Kidney capillary endothelial cell (primary cell): Measurements from ENCODE around the gene UNC5A.

Experiments used
- DNase-seq: peaks from one replicate; pipeline ENCODE4 v3.0.0-alpha.2; 2018; ENCODE audit warnings: low spot score

The UNC5A gene

GRCh38 chr5:176821441-176821840 is 11.1 kb downstream of the UNC5A start:
- DNase-seq, result no peak

- no peak for DNase-seq
Measured at GRCh38 chr5:176822041-176822792, 11.9 kb downstream of the UNC5A start.

DNA sequence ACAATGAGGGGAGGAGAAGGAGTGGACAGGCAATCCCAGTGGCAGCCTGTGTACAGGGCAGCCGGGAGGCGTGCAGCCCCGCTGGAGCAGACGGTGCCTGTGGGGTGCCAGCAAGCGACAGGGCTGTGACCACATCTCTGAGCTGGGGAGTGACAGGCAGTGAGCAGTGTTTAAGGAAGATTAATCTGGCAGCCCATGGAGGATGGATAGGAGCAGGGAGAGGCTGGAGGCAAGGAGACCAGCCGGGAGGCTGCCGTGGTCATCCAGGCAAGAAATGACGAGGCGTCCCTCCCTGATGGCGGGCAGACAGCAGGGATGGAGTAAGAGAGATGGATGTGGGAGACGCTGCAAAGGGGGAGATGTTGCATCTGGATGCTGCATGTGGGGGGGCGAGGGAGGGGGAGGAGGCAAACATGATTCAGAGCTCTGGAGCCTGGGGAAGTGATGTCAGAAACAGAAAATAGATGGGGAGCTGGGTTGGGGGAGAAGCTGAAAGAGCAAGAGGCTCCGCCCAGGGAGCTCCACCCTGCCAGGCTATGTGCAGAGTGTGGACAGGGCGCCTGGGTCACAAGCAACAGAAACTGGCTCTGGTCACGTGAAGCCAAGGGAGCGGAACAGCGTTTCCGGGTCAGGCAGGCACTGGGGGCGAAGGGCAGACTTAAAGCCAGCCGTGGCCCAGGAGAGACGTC is 12.6 kb downstream of the UNC5A start:
- DNase-seq, result no peak

DNA sequence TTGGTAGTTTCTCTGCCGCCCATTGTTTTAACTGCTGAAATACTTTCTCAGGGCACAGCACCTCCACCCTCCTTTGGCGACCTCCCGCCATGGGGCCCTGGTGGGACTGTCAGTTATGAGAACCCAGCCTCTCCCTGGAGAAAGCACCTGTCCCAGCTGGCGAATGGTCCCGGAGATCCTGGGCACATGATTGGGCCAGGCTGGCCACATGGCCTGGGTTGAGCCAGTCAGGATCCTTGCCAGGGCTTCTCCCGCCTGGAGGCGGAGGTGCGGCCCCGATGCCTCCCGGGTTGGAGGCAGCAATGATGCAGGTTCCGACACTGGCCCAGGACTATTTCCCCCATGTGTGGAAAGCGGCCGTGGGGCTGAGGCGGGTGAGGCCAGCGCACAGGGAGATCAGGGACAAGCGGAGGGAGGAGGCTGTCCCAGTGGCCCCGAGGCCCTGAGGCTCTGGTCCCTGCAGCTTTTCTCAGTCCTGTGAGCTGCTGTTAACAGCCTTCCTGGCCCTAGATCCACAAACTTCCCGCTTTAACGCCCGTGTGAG is 13.6 kb downstream of the UNC5A start:
- DNase-seq, result no peak

DNA sequence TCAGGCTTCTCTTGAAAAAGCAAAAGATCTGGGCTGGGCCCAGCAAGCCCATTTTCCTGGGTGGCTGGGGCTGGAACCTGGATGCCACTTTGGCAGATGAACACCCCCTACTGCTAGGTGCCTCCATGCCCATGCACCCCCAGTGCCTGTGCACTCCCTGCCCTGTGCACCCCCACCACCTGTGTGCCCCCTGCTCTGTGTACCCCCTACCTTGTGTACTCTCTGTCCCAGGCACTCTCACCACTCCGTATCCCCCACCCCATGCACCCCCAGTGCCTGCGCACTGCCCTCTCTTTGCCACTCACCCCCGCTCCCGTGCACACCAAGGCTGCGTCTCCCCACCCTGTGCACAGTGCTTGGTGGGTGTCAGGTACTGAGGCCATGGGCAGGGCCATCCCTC is 14.2 kb downstream of the UNC5A start:
- no peak for DNase-seq

DNA sequence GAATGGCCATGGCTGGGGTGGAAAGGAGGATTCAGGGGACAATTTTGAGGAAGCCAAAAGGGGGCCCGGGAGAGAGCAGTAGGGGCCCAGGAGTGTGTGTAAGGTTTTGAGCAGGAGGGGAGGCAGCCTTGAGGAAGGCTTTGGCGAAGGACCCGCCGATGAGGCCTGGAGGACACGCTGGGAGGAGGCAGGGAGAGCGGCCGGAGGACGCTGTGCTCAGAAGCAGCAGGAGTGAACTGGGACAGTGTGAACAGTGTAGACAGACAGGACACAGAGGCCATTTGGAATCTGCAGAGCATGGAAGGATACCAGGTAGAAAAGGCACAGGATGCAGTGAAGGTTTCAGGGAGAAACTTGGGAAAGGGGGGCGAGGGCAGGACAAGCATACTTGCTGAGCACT is 14.9 kb downstream of the UNC5A start:
- DNase-seq, result no peak

DNA sequence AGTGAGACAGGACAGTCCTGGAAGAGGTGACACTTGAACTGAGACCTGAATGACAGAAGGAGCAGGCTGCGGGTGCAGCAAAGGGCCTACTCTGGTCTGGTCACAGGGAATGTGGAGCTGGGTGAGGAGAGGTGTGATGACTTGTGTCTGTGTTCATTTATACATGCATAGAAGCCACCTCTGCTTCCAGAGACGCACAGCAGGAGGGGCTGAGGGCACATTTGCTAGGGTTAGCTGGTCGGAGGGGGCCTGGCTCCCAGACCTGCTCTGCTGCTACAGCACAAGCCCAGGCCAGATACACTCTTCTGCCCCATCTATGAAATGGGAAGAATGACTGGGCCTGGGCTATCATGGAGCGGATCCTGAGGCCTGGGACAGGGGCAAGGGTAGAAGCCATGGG is 15.6 kb downstream of the UNC5A start:
- no peak for DNase-seq

DNA sequence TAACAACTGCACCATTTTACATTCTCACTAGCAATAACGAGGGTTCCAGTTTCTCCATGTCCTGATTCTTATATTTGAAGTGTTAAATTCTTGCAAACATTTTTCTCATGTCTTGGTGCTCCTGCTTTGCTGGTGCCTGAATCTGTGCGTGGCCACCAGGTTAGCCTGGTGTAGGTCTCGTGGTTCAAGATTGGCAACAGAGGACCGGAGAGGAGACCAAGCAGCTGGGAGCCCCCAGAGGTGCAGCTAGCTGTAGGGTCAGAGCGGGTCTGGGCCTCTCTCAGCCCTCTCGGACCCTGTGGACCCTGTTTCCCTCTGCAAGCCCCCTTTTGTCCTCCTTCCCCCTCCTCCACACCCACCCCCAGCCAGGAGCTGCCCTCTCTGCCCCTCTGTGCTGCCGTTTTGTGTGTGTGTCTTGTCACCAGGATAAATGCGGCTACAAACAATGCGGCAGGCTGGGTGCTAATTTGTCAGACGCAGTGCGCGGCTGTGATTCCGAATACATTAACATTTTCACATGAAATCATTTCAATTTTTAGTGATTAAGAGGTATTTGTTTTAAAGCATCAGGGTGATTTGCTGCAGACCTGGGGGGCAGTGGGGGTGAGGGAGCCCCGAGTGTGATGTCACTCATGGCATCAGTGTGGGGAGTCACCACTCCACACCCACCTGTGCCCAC is 17.5 kb downstream of the UNC5A start:
- DNase-seq, result no peak

DNA sequence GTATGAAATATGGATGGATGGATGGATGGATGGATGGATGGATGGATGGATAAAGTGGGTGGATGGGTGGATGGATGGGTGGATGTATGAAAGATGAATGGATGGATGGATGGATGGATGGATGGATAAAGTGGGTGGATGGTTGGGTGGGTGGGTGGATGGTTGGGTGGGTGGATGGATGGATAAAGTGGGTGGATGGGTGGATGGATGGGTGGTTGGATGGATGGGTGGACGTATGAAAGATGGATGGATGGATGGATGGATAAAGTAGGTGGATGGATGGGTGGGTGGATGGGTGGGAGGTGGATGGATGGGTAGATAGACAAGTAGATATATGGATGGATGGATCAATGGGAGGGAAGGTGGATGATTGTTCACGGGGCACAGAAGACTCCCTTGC is 19.0 kb downstream of the UNC5A start:
- DNase-seq, result no peak

GRCh38 chr5:176830422-176830994 is 20.1 kb downstream of the UNC5A start:
- DNase-seq, result no peak

DNA sequence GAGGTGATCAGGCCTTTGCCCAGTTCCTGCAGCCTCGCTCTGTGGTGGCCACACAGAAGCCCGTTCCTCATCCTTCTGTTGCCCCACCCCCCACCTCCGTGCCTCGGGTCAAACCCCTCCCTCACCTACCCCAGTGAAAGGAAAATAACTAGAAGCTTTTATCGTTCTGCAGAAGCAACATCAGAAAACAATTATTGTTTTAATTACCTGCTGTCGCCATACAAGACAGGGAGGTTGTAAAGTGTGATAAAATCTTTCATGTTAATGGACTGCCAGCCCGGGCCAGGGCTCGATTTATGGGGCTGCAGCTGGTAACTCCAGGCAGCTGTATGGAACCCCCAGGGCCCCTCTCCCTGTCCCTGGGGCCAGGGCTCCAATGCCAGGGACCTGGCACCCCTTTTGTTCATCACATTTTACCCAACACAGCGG is 20.6 kb downstream of the UNC5A start:
- DNase-seq, result no peak

GRCh38 chr5:176831425-176831824 is 21.1 kb downstream of the UNC5A start:
- no peak for DNase-seq

DNA sequence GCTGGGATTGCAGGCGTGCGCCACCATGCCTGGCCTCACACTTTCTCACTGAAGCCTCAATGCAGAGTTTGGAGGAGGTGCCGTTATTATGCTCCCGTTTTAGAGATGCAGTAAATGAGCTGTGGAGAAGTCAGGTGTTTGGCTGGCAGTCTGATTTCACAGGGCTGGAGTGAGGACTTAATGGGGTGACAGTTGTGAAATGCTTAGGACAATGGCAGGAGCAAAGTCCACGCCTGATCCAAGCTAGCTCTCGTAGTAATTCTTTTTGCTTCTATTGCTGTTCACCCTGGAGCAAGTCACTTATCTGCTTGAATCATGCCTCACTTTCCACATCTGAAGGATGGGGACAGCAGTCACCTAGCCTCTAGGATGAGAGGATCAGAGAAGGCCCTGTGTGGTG is 21.8 kb downstream of the UNC5A start:
- DNase-seq, result no peak

GRCh38 chr5:176833286-176833685 is 22.9 kb downstream of the UNC5A start:
- no peak for DNase-seq

GRCh38 chr5:176835918-176836317 is 25.6 kb downstream of the UNC5A start:
- no peak for DNase-seq

DNA sequence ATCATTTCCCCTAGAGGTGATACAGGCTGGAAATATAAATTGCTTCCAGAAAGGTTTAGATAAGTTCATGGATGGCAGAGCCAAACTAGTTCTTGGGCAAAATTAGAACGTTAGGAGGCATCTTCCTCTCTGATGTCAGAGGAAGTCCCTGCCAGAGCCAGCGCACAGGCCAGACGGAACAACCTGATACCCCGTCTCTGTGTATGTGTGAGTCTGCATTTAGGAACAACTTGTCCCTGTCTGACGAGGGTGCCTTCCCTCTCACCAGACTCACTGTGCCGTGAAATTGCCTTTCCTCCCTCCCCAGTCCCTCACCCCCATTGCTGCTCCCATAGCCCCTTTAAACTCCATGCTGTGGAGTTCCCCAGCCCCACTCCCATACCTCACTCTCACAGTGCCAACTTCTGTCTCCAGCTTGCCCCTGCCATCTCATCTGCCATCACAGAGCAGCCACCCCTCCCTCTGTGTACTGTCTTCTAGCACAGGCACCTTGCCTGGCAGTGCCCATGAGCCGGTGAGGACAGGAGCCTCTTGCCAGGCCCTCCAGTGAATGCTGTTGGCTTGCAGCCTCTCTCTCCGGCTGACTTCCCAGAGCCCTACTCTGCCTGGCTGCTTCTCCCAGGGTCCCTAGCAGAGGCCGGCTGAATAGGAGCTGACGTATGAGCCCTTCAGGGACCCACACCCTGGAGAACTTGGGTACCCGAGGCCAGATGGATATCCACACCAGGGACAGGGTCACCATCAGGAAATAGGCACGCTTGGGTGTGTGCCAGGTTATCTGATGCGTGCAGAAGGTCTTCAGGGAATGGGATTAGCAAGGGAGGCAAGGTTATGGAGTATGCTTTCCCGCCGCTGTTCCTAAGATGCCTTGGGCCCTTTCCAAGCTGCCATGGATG is 26.7 kb downstream of the UNC5A start:
- no peak for DNase-seq

DNA sequence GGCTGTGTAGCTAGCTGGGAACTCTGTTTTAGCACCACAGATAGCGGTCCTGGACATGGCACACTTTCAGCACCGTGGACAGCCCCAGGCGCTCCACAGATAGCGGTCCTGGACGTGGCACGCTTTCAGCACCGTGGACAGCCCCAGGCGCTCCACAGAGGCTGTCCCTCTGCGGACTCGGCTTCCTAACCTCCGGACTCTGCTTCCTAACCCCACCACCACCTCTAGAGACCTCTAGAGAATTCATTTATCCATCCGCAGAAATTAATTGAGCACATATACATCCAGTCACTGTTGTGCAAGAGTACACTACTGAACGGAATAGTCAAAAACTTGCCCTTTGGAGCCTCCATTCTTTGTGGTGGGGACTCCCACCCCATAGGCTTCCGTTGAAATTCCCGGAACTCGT is 27.4 kb downstream of the UNC5A start:
- peak; percentile 90 for DNase-seq

DNA sequence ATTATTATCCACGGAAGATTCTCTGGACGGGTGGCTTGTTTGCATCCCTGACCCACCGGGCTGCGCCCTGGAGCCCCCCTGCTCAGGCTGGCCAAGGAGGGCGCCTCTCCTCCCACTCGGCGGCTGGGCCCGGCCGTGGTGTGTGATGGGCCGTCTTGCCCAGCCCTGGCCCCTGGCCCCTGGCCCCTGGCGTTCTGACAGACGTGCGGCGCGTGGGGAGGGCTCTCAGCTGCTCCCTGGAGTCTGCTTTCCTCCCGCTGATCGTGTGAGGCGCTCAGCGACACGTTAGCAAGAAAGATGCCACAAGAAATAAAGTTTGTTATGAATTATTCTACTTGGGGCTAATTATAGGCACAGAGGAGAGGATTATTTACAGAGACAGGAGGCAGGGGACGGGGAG is 33.3 kb downstream of the UNC5A start:
- no peak for DNase-seq

DNA sequence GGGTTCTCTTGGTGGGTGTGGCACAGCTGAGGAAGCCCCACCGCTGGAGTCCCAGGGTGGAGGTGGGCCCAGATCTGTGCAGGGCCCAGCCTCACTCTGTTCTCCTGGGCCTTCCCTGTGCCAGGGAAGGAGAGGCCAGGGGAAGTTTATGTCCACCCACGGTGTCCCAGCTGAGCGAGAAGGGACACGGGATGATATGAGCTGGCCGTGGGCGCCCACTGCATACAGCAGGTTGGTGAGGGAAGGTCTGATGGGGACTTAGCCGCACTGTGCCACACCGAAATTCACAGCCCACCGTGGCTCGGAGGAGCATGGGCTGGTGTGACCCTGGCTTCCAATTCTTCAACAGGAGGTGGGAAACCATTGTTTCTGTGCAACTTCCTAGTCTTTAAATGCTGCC is 33.9 kb downstream of the UNC5A start:
- no peak for DNase-seq

GRCh38 chr5:176844706-176845391 is 34.5 kb downstream of the UNC5A start:
- peak; percentile 5 for DNase-seq

DNA sequence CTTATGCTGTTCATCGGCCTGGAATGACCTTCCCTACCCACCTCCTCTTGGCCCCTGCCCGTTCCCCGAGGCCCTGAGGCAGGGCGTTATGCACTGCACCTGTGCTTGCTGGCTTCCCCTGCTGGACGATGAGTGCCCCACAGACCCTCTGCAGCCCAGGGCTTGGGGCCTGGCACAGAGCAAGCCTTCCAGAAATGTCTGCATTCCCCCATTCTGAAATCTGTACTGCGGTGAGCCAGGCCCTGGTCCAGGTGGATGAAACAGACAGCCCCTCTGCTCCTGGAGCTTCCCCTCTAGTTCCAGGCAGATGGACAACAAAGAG is 35.0 kb downstream of the UNC5A start:
- no peak for DNase-seq
